ENCODE measurements around the gene ARPP19. TPM values are rescaled to one million over a fixed set of nuclear protein-coding genes. Genes with fewer than 3 reads are reported as not detected.
"Not testable (repeated sequence)": the region's sequence is repeated elsewhere in the genome, so short reads cannot be mapped to it uniquely, and the experiment has no call there.

ARPP19 gene
- total RNA-seq, 2 donors from 2014 or later: 103 to 118 TPM

GRCh38 chr15:52558196-52558595, 10.6 kb downstream of the ARPP19 start:
- Mint-ChIP-seq H3K36me3 (peaks cover 8 to 9% of the 10 kb centered on the region in 2 donors), H3K27ac (peak overlapping the region; percentile 39 to 99), H3K9me3 (no peaks in the 10 kb centered on the region)
- ATAC-seq: peak; percentile 84 to 92
- peak; percentile 54 to 78 for DNase-seq (ENCODE audit: low spot score in 2 of 2)

- Mint-ChIP-seq H3K27ac (peak overlapping the region; percentile 57 to 99), H3K9me3 (no peaks in the 10 kb centered on the region), H3K36me3 (peaks cover 8 to 9% of the 10 kb centered on the region in 2 donors)
- ATAC-seq (no peak), DNase-seq (ENCODE audit: low spot score in 2 of 2) (no peak)
Measured at GRCh38 chr15:52557274-52557641, 11.6 kb downstream of the ARPP19 start.

GRCh38 chr15:52556524-52557273, 12.1 kb downstream of the ARPP19 start:
- Mint-ChIP-seq H3K36me3 (peaks cover 8 to 9% of the 10 kb centered on the region in 2 donors), H3K27ac (peak overlapping the region; percentile 37 to 57), H3K9me3 (no peaks in the 10 kb centered on the region)
- DNase-seq (ENCODE audit: low spot score in 2 of 2) (no peak), ATAC-seq (no peak)

DNA sequence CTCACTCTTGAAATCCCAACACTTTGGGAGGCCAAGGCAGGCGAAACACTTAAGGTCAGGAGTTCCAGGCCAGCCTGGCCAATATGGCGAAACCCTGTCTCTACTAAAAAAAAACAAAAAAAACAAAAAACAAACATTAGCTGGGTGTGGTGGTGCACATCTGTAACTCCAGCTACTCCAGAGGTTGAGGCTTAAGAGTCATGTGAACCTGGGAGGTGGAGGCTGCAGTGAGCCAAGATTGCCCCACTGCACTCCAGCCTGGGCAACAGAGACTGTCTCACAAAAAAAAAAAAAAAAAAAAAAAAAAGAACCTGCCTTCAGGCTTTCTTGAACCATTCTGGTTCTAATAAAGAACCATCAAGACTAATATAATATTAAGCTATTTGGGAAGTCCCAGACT, 16.5 kb downstream of the ARPP19 start:
- peaks cover 4 to 16% of the 10 kb centered on the region in 2 donors for H3K36me3 Mint-ChIP-seq

DNA sequence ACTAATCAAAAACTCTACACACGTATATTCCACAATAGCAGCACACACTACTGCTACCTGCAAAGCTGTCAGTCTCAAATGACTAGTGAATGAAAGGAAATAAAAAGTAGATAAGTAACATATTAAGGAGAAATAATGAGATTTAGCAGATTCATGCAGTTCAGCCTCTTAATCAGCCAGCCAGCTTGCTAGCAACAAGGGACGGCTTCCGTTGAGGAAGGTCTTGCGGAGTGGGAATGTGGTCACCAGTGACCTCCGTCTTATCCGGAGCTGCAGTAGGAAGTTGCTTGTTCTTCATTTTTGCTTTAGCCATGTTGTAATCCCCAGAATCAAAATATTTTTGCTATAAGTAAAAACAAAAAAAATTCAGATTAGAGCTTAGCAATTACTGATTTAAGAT, 17.1 kb downstream of the ARPP19 start:
- ATAC-seq (no peak), DNase-seq (ENCODE audit: low spot score in 2 of 2) (no peak)
- Mint-ChIP-seq H3K27ac (peak overlapping the region in 1 of 2 donors; percentile 9), H3K36me3 (peaks cover 7 to 20% of the 10 kb centered on the region in 2 donors), H3K9me3 (no peaks in the 10 kb centered on the region)

More for the DNA sequence above, 16.5 kb downstream of the ARPP19 start:
- ATAC-seq: no peak
- no peaks in the 10 kb centered on the region for H3K9me3 Mint-ChIP-seq
- no peak overlapping the region for H3K27ac Mint-ChIP-seq
- DNase-seq (ENCODE audit: low spot score in 2 of 2): no peak

- DNase-seq (ENCODE audit: low spot score in 2 of 2); ATAC-seq; H3K9me3 Mint-ChIP-seq; H3K27ac Mint-ChIP-seq: not testable (repeated sequence)
- H3K36me3 Mint-ChIP-seq: peaks cover 9 to 21% of the 10 kb centered on the region in 2 donors
Measured at GRCh38 chr15:52551186-52551585, 17.6 kb downstream of the ARPP19 start.

- no peak overlapping the region for H3K27ac Mint-ChIP-seq
- H3K36me3 Mint-ChIP-seq: peaks cover 15 to 25% of the 10 kb centered on the region in 2 donors
- DNase-seq (ENCODE audit: low spot score in 2 of 2): no peak
- ATAC-seq: peak; percentile 34 to 53
- H3K9me3 Mint-ChIP-seq: no peaks in the 10 kb centered on the region
Measured at GRCh38 chr15:52546031-52546751, 22.6 kb downstream of the ARPP19 start.

DNA sequence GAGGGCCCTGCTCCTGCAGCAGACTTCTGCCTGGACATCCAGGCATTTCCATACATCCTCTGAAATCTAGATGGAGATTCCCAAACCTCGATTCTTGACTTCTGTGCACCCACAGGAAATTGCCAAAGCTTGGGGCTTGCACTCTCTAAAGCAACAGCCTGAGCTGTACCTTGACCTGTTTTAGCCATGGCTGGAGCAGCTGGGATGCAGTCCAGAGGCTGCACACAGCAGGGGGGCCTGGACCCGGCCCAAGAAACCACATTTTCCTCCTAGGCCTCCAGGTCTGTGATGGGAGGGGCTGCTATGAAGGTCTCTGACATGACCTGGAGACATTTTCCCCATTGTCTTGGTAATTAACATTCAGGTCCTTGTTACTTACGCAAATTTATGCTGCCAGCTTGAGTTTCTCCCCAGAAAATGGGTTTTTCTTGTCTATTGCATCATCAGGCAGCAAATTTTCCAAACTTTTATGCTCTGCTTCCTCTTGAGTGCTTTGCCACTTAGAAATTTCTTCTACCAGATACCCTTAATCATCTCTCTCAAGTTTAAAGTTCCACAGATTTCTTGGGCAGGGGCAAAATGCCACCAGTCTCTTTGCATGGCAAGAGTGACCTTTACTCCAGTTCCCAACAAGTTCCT, 28.3 kb downstream of the ARPP19 start:
- H3K36me3 Mint-ChIP-seq: peaks cover 0 to 18% of the 10 kb centered on the region in 2 donors

GRCh38 chr15:52537459-52537858, 31.4 kb downstream of the ARPP19 start:
- Mint-ChIP-seq H3K36me3 (peaks cover 0 to 18% of the 10 kb centered on the region in 2 donors), H3K27ac (no peak overlapping the region), H3K9me3 (no peaks in the 10 kb centered on the region)
- ATAC-seq (no peak), DNase-seq (ENCODE audit: low spot score in 2 of 2) (no peak)

More for the DNA sequence above, 28.3 kb downstream of the ARPP19 start:
- Mint-ChIP-seq H3K9me3 (no peaks in the 10 kb centered on the region), H3K27ac (peak overlapping the region; percentile 9 to 14)
- ATAC-seq: no peak
- no peak for DNase-seq (ENCODE audit: low spot score in 2 of 2)

DNA sequence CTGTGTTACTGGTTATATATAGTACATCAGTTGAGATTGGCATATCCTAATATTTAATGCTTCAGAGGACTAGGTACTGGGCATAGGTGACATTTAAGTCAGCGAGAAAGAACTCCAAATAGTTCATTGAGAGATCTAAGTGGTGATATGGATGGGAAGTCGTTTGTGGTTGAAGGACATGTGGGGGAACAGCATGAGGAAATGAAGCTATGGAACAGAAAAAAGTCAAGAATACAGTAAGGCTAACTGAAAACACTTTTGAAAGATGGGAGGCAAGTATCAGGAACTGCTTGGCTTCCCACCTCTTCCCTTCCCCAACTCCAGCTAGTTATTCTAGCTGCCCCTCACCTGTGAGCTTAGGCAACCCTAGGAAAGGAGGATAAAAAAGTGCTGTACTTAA, 36.4 kb downstream of the ARPP19 start:
- Mint-ChIP-seq H3K9me3 (no peaks in the 10 kb centered on the region), H3K27ac (no peak overlapping the region), H3K36me3 (peaks cover 0 to 4% of the 10 kb centered on the region in 2 donors)
- DNase-seq (ENCODE audit: low spot score in 2 of 2): no peak
- no peak for ATAC-seq

GRCh38 chr15:52529940-52530339, 38.9 kb downstream of the ARPP19 start:
- H3K9me3 Mint-ChIP-seq: no peaks in the 10 kb centered on the region
- DNase-seq (ENCODE audit: low spot score in 2 of 2): no peak
- H3K27ac Mint-ChIP-seq: peak overlapping the region in 1 of 2 donors; percentile 65
- ATAC-seq: no peak
- peaks cover 0 to 4% of the 10 kb centered on the region in 2 donors for H3K36me3 Mint-ChIP-seq

DNA sequence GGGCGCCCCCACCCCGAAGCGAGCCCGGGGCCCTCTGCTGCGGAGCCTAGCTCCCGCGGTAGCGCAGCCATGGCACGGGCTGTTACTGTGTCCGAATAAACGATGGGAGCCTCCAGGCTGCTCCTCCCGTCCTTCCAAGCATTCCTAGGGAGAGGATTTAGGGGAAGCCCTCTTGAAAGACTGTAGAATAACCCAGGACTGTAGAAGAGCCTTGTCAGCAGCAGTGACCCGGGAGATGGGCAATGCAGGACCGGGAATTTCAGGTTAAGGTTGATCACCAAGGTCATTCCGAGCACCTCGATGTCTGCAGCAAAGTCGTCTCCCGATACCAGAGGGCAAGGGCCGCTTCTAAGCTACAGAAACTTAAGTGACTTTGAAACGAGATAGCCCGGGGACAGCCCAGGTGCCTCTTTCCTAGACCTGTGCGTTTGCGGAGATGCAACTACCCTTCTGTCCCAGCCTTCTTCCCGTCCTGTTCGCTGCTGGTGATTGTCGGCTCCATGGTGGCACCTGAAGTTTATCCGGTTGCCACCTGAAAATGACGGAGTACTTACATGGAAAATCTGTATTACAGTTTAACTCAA, 39.4 kb downstream of the ARPP19 start:
- peak overlapping the region in 1 of 2 donors; percentile 65 for H3K27ac Mint-ChIP-seq
- H3K9me3 Mint-ChIP-seq: no peaks in the 10 kb centered on the region
- H3K36me3 Mint-ChIP-seq: peaks cover 0 to 4% of the 10 kb centered on the region in 2 donors
- DNase-seq (ENCODE audit: low spot score in 2 of 2) (peak in 1 of 2 donors; percentile 20), ATAC-seq (peak in 1 of 2 donors; percentile 0)

DNA sequence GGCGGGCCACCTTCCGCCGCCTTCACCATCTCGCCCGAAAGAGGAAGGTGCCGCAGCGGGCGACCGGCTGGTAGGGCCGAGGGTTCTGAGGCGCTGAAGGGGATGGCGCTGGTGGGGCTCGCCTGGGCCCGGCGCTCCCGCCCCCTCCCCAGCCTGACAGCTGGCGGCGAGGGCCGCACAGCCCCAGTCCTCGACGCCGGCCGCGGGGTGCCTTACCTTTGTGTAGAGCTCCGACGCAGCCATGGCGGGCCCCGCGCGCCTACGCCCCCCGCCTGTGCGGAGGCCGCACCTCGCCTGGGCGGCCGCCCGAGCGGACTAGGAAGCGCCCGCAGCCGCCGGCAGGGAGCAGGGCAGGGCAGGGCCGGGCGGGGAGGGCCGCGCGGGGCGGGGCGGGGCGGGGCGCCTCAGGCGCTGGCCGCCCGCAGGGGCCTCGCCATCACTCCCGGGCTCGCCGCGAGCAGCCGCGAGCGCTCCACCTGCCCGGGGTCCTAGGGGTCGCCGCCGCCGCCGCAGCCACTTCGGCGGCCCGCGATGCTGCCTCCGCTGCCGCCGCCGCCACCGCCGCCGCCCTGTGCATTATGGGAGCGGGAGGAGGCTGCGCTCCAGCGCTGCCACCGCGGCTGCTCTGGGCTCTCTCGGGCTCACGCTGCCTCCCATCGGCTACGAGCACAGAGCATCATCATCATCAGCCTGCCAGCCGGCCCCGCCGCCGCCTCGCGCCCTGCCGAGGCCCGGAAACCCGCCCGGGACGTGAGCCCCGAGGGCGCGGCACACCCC, 40.1 kb downstream of the ARPP19 start, which contains the start of gene MYO5A:
Gene MYO5A (minus strand): TSS at position 317 of the 777 bp plus-strand sequence. CDS start 74 bp downstream, at position 243.
- Mint-ChIP-seq H3K27ac (peak within 1 kb of the TSS; percentile 75 to 76), H3K36me3 (peaks cover 0 to 4% of the 10 kb centered on the region in 2 donors), H3K9me3 (no peaks in the 10 kb centered on the region)
- ATAC-seq (peak; percentile 91 to 93), DNase-seq (ENCODE audit: low spot score in 2 of 2) (peak; percentile 76 to 78)

DNA sequence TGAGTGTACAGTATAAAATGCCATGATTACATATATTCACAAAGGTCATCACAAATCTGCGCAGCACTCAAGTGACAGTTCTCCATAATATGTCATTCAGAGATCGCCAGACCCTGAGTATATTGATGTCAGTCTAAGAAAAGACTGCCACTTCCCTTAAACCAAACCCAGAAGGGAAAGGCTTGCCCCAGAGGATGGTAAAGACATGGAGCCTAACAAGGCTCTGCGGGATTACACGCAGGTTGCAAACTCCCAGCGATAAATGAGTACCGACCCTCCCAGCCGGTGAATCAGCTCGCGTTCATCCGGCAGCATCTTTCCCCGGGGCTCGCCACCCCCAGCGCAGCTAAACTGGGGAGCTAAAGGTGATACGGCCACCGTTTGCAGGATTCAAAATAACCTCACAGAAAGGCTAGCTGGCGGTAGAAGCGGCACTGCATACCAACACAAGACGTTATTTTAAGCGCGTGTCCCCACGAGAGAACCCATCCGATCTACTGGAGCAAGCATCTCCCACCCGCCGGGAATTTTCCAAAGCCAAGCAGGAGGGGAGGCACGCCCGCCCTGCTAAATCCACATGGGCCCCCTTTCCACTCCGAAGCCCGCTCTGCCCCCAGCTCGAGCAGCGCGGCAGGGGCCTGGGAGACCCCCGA, 40.8 kb downstream of the ARPP19 start:
- DNase-seq (ENCODE audit: low spot score in 2 of 2): peak in 1 of 2 donors; percentile 34
- H3K36me3 Mint-ChIP-seq: peaks cover 0 to 4% of the 10 kb centered on the region in 2 donors
- H3K27ac Mint-ChIP-seq: peak overlapping the region; percentile 75 to 76
- ATAC-seq: peak; percentile 0 to 32
- H3K9me3 Mint-ChIP-seq: no peaks in the 10 kb centered on the region

DNA sequence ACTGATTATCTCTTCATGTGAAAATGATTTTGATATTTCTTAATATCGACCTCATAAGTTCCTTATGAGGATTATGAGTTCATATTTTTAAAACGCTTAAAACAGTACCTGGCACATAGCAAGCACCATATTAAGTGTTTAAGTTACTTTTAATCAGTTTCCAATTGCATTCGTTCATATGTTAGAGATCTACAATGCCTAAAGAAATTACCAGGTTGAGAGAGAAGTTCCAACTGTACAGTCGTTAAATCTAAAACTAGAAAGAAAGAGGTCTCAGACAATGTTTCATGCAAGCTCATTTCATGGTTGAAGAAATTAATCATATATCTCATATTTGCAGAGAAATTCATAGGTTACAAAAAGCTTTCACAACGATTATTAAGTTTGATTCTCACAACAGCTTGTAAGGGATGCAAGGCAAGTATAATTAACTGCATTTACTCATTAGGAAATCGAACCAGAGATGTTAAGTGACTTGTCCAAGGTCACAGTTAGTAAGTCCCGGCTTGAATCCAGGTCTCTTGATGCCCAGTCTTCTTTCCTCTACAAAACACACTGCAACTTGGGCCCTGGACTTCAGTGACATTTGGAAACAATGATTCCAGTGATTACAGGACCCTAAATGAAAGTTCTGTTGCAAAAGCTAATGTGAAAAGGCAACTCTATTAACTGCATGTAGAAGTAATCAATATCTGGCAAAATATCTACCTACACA, 41.5 kb downstream of the ARPP19 start:
- Mint-ChIP-seq H3K9me3 (no peaks in the 10 kb centered on the region), H3K27ac (peak overlapping the region in 1 of 2 donors; percentile 76), H3K36me3 (peaks cover 0 to 4% of the 10 kb centered on the region in 2 donors)
- ATAC-seq (no peak), DNase-seq (ENCODE audit: low spot score in 2 of 2) (no peak)

All from activated naive CD4-positive, alpha-beta T cell treated with anti-CD3 and anti-CD28 coated beads, Interleukin-2, amount 50 U/mL, for 72 hours (primary cell).